Thyroid gland (tissue), 4 donors: Measurements from ENCODE around the gene BLOC1S6. TPM values are rescaled to one million over a fixed set of nuclear protein-coding genes. Genes with fewer than 3 reads are reported as not detected.
A peak's percentile ranks its signal among the peaks of the same experiment; 100 is the strongest.
"Not testable (repeated sequence)": the region's sequence is repeated elsewhere in the genome, so short reads cannot be mapped to it uniquely, and the experiment has no call there.

Source experiments
- DNase-seq, 2 donors: peaks; one replicate each; pipeline ENCODE4 v3.0.0-alpha.2; 2019
- H3K27ac ChIP-seq, 3 donors: fragments of 200-600 bp; sonication (generic); 1 replicate in 2 of 3; 2 replicates in 1 of 3; pipeline ENCODE4 v1.5.1; 2016 to 2019; ENCODE audit warnings: mild to moderate bottlenecking in 1 of 3, moderate library complexity in 1 of 3
- H3K27me3 ChIP-seq: fragments of 200-600 bp; sonication (generic); one replicate; pipeline ENCODE4 v1.5.1; 2019
- H3K36me3 ChIP-seq, 2 donors: fragments of 200-600 bp; sonication (generic); one replicate each; pipeline ENCODE4 v1.5.1; 2016 to 2019
- H3K4me1 ChIP-seq, 2 donors: fragments of 200-600 bp; sonication (generic); one replicate each; pipeline ENCODE4 v1.5.1; 2017 to 2019
- H3K4me3 ChIP-seq, 3 donors: fragments of 200-600 bp; sonication (generic); replicated peaks in 1 of 3; 1 replicate in 2 of 3; 2 replicates in 1 of 3; pipeline ENCODE4 v1.5.1; 2016; ENCODE audit warnings: mild to moderate bottlenecking in 1 of 3
- H3K9me3 ChIP-seq: fragments of 200-600 bp; sonication (generic); one replicate; pipeline ENCODE4 v1.5.1; 2017
- POLR2A ChIP-seq, 2 donors: fragments of 450-650 bp; IDR thresholded peaks; one replicate each; pipeline ENCODE4 v1.6.1; 2017; ENCODE audit warnings: antibody characterized with exemption in 2 of 2, mild to moderate bottlenecking in 2 of 2, moderate library complexity in 1 of 2
- WGBS, 2 donors: methylation state at CpG; one replicate each; pipeline ENCODE4 v1.1.5; 2017; 5-methylcytosine and 5-hydroxymethylcytosine counted together
- intact Hi-C: fragments of 100-400 bp; cut with DNase I; formaldehyde crosslinking; loops from one replicate; pipeline ENCODE4 v1.15.1; 2023
- total RNA-seq, 4 donors: library from RNA; depleted of rRNA; stranded (reverse); fragments of >200 nt; gene quantifications; one replicate each; pipeline ENCODE4 v1.2.3, GENCODE V29; 2016
- TF ChIP-seq, protein P1 (sequence below), 6 experiments: fragments of 200-600 bp in 3 of 6; fragments of 450-650 bp in 3 of 6; sonication (generic) in 3 of 6; IDR thresholded peaks; one replicate each; pipeline ENCODE4 v1.5.1; 2016 to 2019; ENCODE audit warnings: antibody characterized with exemption in 6 of 6, mild to moderate bottlenecking in 2 of 6, inconsistent platforms in 1 of 6, moderate library complexity in 1 of 6

Gene BLOC1S6
- total RNA-seq, 4 donors from 2014 or later, result 59.7 to 88.7 (median 82.6) TPM

DNA sequence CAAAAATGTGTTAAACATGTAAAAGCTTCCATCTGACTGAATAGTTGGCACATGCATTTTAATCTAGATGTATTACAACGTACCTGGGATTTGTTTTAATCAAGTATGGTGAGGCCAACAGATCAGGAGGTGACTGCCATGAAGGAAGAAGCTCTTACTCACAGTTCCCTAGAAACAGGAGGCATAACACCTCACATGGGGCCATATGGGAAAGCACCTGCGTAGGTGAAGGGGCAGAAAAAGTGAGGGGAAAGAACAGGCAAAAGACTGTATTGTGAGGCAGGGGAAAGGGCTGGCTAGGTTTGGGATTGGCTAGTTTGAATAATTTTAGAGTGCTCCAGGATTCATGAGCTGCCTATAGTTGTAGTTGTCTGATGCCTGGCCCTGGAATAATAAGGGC lies 57.3 kb downstream of the BLOC1S6 start:
- H3K27ac ChIP-seq, result no peak overlapping the region
- H3K9me3 ChIP-seq, result no peaks in the 10 kb centered on the region
- WGBS, 2 donors, result 43 to 95% methylated on average over 2 of the region's 2 CpGs
- no peak for DNase-seq
- H3K27me3 ChIP-seq, result no peaks in the 10 kb centered on the region
- H3K36me3 ChIP-seq, result no peaks in the 10 kb centered on the region
- intact Hi-C loops, result no loop called here
- H3K4me1 ChIP-seq, result peaks cover 21 to 63% of the 10 kb centered on the region in 2 donors
- TF ChIP-seq POLR2A (IDR thresholded peaks at IDR 0.05), result no peak
- TF ChIP-seq, protein P1, sequence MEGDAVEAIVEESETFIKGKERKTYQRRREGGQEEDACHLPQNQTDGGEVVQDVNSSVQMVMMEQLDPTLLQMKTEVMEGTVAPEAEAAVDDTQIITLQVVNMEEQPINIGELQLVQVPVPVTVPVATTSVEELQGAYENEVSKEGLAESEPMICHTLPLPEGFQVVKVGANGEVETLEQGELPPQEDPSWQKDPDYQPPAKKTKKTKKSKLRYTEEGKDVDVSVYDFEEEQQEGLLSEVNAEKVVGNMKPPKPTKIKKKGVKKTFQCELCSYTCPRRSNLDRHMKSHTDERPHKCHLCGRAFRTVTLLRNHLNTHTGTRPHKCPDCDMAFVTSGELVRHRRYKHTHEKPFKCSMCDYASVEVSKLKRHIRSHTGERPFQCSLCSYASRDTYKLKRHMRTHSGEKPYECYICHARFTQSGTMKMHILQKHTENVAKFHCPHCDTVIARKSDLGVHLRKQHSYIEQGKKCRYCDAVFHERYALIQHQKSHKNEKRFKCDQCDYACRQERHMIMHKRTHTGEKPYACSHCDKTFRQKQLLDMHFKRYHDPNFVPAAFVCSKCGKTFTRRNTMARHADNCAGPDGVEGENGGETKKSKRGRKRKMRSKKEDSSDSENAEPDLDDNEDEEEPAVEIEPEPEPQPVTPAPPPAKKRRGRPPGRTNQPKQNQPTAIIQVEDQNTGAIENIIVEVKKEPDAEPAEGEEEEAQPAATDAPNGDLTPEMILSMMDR (IDR thresholded peaks at IDR 0.05), result no peak
- H3K4me3 ChIP-seq, result no peak overlapping the region

DNA sequence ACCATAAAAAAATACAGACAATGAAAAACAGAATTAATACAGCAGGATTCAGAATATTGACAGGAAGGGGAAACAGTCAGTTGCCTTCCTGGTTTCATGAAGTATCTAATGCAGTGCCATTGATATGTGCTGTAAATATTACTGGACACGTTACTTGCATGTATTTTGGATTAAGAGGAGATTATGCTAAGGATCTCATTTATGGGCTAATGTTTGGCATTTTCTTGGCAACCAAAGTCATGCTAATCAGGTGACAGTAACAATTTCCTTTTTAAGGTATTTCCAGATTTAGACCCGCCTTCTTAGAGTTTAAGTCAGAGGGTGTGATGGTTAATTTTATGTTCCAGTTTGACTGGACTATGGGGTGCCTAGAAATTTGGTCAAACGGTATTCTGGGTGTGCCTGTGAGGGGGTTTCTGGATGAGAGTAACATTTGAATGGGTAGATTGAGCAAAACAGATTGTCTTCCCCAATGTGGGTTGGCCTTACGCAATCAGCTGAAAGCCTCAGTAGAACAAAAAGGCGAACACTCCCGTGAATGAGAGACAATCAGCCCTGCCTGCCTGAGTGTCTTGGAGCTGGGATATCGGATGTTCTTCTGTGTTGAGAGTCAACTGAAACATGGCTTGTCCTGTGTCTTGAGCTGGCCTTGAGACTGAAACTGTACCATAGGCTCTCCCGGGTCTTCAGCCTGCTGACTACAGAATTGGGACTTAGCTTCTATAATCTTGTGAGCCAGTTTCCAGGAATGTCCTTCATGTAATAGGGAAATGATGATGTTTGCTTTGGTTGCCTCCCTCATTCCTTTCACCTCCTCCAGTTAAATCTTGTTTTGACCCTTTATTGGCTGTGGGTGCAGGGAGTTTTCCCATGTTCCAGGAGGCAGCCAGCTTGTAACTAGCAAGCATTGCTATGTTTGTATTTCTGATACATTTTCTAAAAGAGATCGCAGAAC lies 58.1 kb downstream of the BLOC1S6 start:
- WGBS, 2 donors, result 83 to 90% methylated on average over 9 of the region's 9 CpGs
- DNase-seq, result no peak
- H3K9me3 ChIP-seq, result no peaks in the 10 kb centered on the region
- TF ChIP-seq, protein P1 (IDR thresholded peaks at IDR 0.05), result no peak
- TF ChIP-seq POLR2A (IDR thresholded peaks at IDR 0.05), result no peak
- peaks cover 21 to 67% of the 10 kb centered on the region in 2 donors for H3K4me1 ChIP-seq
- intact Hi-C loops, result no loop called here
- no peaks in the 10 kb centered on the region for H3K36me3 ChIP-seq
- H3K27me3 ChIP-seq, result no peaks in the 10 kb centered on the region
- no peak overlapping the region for H3K4me3 ChIP-seq
- peak overlapping the region in 1 of 3 donors; percentile 0 for H3K27ac ChIP-seq

DNA sequence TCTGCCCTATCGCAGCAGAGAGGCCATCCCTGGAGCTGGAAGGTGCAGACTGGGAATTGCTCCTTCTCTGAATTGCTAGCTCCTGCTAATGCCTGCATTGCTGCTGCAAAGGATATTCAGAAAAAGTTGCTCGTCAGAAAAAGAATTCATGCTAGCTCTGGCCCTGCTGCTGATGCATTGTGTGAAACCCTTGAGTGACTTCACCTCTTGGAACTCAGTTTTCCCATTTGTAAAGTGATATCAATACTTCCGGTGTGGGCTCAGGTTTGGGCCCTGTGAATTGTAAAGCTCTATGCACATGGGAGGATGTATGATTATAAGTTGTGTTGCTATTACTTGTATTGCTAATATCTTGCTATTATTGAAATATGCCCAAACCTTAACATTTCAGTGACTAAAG lies 59.0 kb downstream of the BLOC1S6 start:
- Histone ChIP-seq H3K4me3 (no peak overlapping the region), H3K27me3 (no peaks in the 10 kb centered on the region), H3K4me1 (peaks cover 21 to 58% of the 10 kb centered on the region in 2 donors), H3K36me3 (no peaks in the 10 kb centered on the region), H3K27ac (peak overlapping the region in 1 of 3 donors; percentile 0), H3K9me3 (no peaks in the 10 kb centered on the region)
- DNase-seq, result no peak
- WGBS, 2 donors, result 86 to 87% methylated on average over 3 of the region's 3 CpGs
- intact Hi-C loops, result no loop called here
- TF ChIP-seq, protein P1 (IDR thresholded peaks at IDR 0.05), result no peak

DNA sequence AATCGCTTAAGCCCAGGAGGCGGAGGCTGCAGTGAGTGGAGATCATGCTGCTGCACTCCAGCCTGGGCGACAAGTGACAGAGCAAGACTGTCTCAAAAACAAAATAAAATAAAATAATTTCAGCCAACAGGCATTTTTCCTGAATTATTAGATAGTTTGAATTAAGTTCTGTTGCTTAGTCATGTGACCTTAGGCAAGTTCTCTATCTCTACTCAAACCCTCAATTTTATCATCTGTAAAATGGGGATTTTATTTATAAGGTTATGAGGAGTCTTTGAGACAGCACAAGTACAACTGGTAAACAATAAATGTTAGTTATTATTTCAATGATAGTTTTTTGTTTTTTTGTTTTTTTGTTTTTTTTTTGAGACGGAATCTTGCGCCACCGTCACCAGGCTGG lies 60.6 kb downstream of the BLOC1S6 start:
- DNase-seq, result no peak
- WGBS, 2 donors, result 97% methylated on average over 6 of the region's 6 CpGs
- intact Hi-C loops, result no loop called here
- Histone ChIP-seq H3K4me1 (peaks cover 8 to 42% of the 10 kb centered on the region in 2 donors), H3K27ac (no peak overlapping the region), H3K36me3 (no peaks in the 10 kb centered on the region), H3K9me3 (no peaks in the 10 kb centered on the region), H3K27me3 (no peaks in the 10 kb centered on the region), H3K4me3 (no peak overlapping the region)
- TF ChIP-seq, protein P1 (IDR thresholded peaks at IDR 0.05), result no peak
- no peak for TF ChIP-seq POLR2A (IDR thresholded peaks at IDR 0.05)

DNA sequence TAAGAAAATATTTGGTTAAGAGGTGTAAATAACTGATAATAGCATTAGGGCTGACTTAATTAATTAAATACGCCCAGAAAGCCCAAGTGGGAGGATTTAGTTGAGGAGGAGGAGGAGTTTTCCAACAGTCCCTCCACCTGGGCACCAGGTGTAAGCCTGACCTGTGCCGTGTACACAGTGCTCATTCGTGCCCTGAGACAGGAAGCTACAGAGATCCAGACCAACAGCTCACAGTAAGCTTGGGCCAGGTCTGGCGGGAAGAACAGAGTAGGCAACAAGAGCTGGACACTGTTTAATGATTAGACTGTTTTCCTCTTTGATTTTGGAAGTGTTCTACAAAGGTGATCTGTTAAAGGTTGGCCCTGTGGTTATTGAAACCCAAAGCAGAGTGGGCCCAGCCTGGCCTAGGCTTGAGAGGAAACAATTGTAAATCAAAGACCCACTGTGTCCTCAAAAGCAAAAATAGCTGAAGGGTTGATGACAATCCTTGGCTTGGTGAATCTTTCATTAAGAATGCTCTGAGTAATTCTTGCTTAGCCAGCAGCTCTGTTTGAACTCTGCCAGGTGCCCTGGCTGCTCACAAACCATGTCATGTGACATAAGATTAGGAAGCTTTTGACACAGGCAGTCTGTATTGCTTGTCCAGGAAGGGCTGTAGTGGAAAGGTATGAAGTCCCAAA lies 61.5 kb downstream of the BLOC1S6 start:
- Histone ChIP-seq H3K4me3 (no peak overlapping the region), H3K4me1 (peaks cover 8 to 45% of the 10 kb centered on the region in 2 donors), H3K27ac (peak overlapping the region; percentile 51 to 64 (median 63)), H3K9me3 (no peaks in the 10 kb centered on the region), H3K36me3 (no peaks in the 10 kb centered on the region), H3K27me3 (no peaks in the 10 kb centered on the region)
- TF ChIP-seq POLR2A (IDR thresholded peaks at IDR 0.05), result no peak
- TF ChIP-seq, protein P1 (IDR thresholded peaks at IDR 0.05), result no peak
- DNase-seq, result peak; percentile 64 to 66
- intact Hi-C loops, result no loop called here
- 88 to 91% methylated on average over 4 of the region's 4 CpGs for WGBS, 2 donors

DNA sequence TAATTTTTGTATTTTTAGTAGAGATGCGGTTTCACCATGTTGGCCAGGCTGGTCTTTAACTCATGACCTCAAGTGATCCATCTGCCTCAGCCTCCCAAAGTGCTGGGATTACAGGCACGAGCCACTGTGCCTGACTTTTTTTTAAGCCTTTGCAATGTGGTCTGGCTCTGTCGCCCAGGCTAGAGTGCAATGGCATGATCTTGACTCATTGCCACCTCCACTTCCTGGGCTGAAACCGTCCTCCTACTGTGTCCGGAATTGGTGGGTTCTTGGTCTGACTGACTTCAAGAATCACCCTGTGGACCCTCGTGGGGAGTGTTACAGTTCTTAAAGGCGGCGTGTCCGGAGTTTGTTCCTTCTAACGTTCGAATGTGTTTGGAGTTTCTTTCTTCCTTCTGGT lies 62.8 kb downstream of the BLOC1S6 start:
- peaks cover 8 to 46% of the 10 kb centered on the region in 2 donors for H3K4me1 ChIP-seq
- intact Hi-C loops, H3K36me3 ChIP-seq, H3K27ac ChIP-seq, H3K4me3 ChIP-seq, H3K9me3 ChIP-seq, DNase-seq, H3K27me3 ChIP-seq: not testable (repeated sequence)
- 87 to 94% methylated on average over 11 of the region's 11 CpGs for WGBS, 2 donors
